ENCODE data around the gene CCDC172. TPM values are rescaled to one million over a fixed set of nuclear protein-coding genes. Genes with fewer than 3 reads are reported as not detected.

Gene CCDC172
- total and polyA plus RNA-seq, 2 donors (not counting 1 experiment from before 2014, with no cell fraction given) = not detected

GRCh38 chr10:116289652-116290051 is 34.6 kb upstream of the CCDC172 start:
- Histone ChIP-seq H3K9ac (ENCODE audit: insufficient read depth, low read length) (no peak overlapping the region), H3K36me3 (ENCODE audit: control insufficient read depth, insufficient read depth, low read length) (no peaks in the 10 kb centered on the region), H3K27me3 (ENCODE audit: control insufficient read depth, insufficient read depth, low read length) (no peaks in the 10 kb centered on the region), H3K27ac (ENCODE audit: insufficient read depth, low read length) (no peak overlapping the region), H3K4me2 (ENCODE audit: extremely low read depth, insufficient read depth, low read length) (no peak overlapping the region), H3K9me3 (ENCODE audit: control insufficient read depth, insufficient read depth, low read depth, low read length) (no peaks in the 10 kb centered on the region), H2AFZ (ENCODE audit: low read length) (no peak overlapping the region), H4K20me1 (ENCODE audit: control insufficient read depth, extremely low read depth, insufficient read depth, low read length) (no peaks in the 10 kb centered on the region), H3K79me2 (ENCODE audit: control insufficient read depth, insufficient read depth, low read length) (no peaks in the 10 kb centered on the region), H3K4me3 (replicated peaks in 1 of 4; ENCODE audit: control extremely low read depth in 1 of 4, insufficient read depth in 1 of 4, low read depth in 3 of 4, low read length in 4 of 4) (no peak overlapping the region), H3K4me1 (ENCODE audit: control insufficient read depth, extremely low read depth, insufficient read depth, low read length) (no peaks in the 10 kb centered on the region)
- TF ChIP-seq EZH2 (IDR thresholded peaks at IDR 0.05; ENCODE audit: low read length, missing control alignments) (no peak), CTCF (conservative IDR thresholded peaks at IDR 0.05 in 1 of 2, IDR thresholded peaks at IDR 0.05 in 1 of 2; ENCODE audit: low read depth in 1 of 2, low read length in 2 of 2) (no peak)
- DNase-seq (ENCODE audit: low read depth in 2 of 2) = no peak

GRCh38 chr10:116292493-116292892 is 31.8 kb upstream of the CCDC172 start:
- no peaks in the 10 kb centered on the region for H3K79me2 ChIP-seq (ENCODE audit: control insufficient read depth, insufficient read depth, low read length)
- DNase-seq (ENCODE audit: low read depth in 2 of 2) = no peak
- H2AFZ ChIP-seq (ENCODE audit: low read length) = no peak overlapping the region
- no peak for TF ChIP-seq CTCF (conservative IDR thresholded peaks at IDR 0.05 in 1 of 2, IDR thresholded peaks at IDR 0.05 in 1 of 2; ENCODE audit: low read depth in 1 of 2, low read length in 2 of 2)
- TF ChIP-seq EZH2 (IDR thresholded peaks at IDR 0.05; ENCODE audit: low read length, missing control alignments) = no peak
- no peak overlapping the region for H3K9ac ChIP-seq (ENCODE audit: insufficient read depth, low read length)
- no peaks in the 10 kb centered on the region for H3K36me3 ChIP-seq (ENCODE audit: control insufficient read depth, insufficient read depth, low read length)
- no peaks in the 10 kb centered on the region for H4K20me1 ChIP-seq (ENCODE audit: control insufficient read depth, extremely low read depth, insufficient read depth, low read length)
- H3K27ac ChIP-seq (ENCODE audit: insufficient read depth, low read length) = no peak overlapping the region
- H3K9me3 ChIP-seq (ENCODE audit: control insufficient read depth, insufficient read depth, low read depth, low read length) = no peaks in the 10 kb centered on the region
- no peaks in the 10 kb centered on the region for H3K27me3 ChIP-seq (ENCODE audit: control insufficient read depth, insufficient read depth, low read length)
- no peaks in the 10 kb centered on the region for H3K4me1 ChIP-seq (ENCODE audit: control insufficient read depth, extremely low read depth, insufficient read depth, low read length)
- H3K4me3 ChIP-seq (replicated peaks in 1 of 4; ENCODE audit: control extremely low read depth in 1 of 4, insufficient read depth in 1 of 4, low read depth in 3 of 4, low read length in 4 of 4) = no peak overlapping the region
- H3K4me2 ChIP-seq (ENCODE audit: extremely low read depth, insufficient read depth, low read length) = no peak overlapping the region

- H3K4me2 ChIP-seq (ENCODE audit: extremely low read depth, insufficient read depth, low read length) = no peak overlapping the region
- H4K20me1 ChIP-seq (ENCODE audit: control insufficient read depth, extremely low read depth, insufficient read depth, low read length) = no peaks in the 10 kb centered on the region
- no peaks in the 10 kb centered on the region for H3K27me3 ChIP-seq (ENCODE audit: control insufficient read depth, insufficient read depth, low read length)
- peak in 1 of 2 donors; percentile 4 for DNase-seq (ENCODE audit: low read depth in 2 of 2)
- H3K4me3 ChIP-seq (replicated peaks in 1 of 4; ENCODE audit: control extremely low read depth in 1 of 4, insufficient read depth in 1 of 4, low read depth in 3 of 4, low read length in 4 of 4) = no peak overlapping the region
- TF ChIP-seq EZH2 (IDR thresholded peaks at IDR 0.05; ENCODE audit: low read length, missing control alignments) (no peak), CTCF (conservative IDR thresholded peaks at IDR 0.05 in 1 of 2, IDR thresholded peaks at IDR 0.05 in 1 of 2; ENCODE audit: low read depth in 1 of 2, low read length in 2 of 2) (no peak)
- H3K9ac ChIP-seq (ENCODE audit: insufficient read depth, low read length) = no peak overlapping the region
- H3K79me2 ChIP-seq (ENCODE audit: control insufficient read depth, insufficient read depth, low read length) = no peaks in the 10 kb centered on the region
- no peaks in the 10 kb centered on the region for H3K36me3 ChIP-seq (ENCODE audit: control insufficient read depth, insufficient read depth, low read length)
- no peak overlapping the region for H3K27ac ChIP-seq (ENCODE audit: insufficient read depth, low read length)
- H3K4me1 ChIP-seq (ENCODE audit: control insufficient read depth, extremely low read depth, insufficient read depth, low read length) = no peaks in the 10 kb centered on the region
- no peaks in the 10 kb centered on the region for H3K9me3 ChIP-seq (ENCODE audit: control insufficient read depth, insufficient read depth, low read depth, low read length)
- no peak overlapping the region for H2AFZ ChIP-seq (ENCODE audit: low read length)
These were observed 27.9 kb upstream of the CCDC172 start for GRCh38 chr10:116296291-116296721.
